AG04450 (cell line): ENCODE data around the gene UGT1A10. TPM values are rescaled to one million over a fixed set of nuclear protein-coding genes. Genes with fewer than 3 reads are reported as not detected.
"Not testable (repeated sequence)": the region's sequence is repeated elsewhere in the genome, so short reads cannot be mapped to it uniquely, and the experiment has no call there.

Source experiments
- CTCF ChIA-PET: fragments of 300-600, 350-600 bp; formaldehyde crosslinking; extraction: SDS; loops from one replicate; lab custom pipeline; 2022; ENCODE audit warnings: antibody characterized with exemption, inconsistent platforms; lab: Charles Lee
- POLR2A ChIA-PET: fragments of 350-600 bp; formaldehyde crosslinking; extraction: SDS; loops from one replicate; lab custom pipeline; 2021; ENCODE audit warnings: antibody characterized with exemption, inconsistent platforms; lab: Yijun Ruan, JAX
- DNase-seq: peaks from one replicate; pipeline ENCODE4 v3.0.0-alpha.2; 2011; ENCODE audit warnings: low read depth, low spot score
- H3K27ac ChIP-seq: one replicate; pipeline ENCODE4 v1.5.1; 2012; ENCODE audit warnings: low read depth, low read length, control low read depth
- H3K27me3 ChIP-seq: one replicate; pipeline ENCODE4 v1.6.0; 2012; ENCODE audit warnings: low read length; ENCODE audit not compliant: control insufficient read depth, insufficient read depth
- H3K4me3 ChIP-seq: 2 replicates; pipeline ENCODE4 v1.5.1; 2011; ENCODE audit warnings: mild to moderate bottlenecking, low read depth, low read length, control low read depth
- H3K9me3 ChIP-seq: 2 replicates; pipeline ENCODE4 v1.5.1; 2012; ENCODE audit warnings: low read length; ENCODE audit not compliant: control insufficient read depth, insufficient read depth
- CTCF ChIP-seq: IDR thresholded peaks from 2 replicates; pipeline ENCODE4 v1.5.1; 2011; ENCODE audit warnings: low read depth, low read length, control low read depth, inconsistent platforms
- polyA plus RNA-seq: library from polyadenylated mRNA; depleted of rRNA; stranded (reverse); fragments of >200 nt; gene quantifications from 2 replicates; pipeline ENCODE4 v1.2.3, GENCODE V29; 2011

UGT1A10 gene
- polyA plus RNA-seq, 1 experiment: not detected

- Histone ChIP-seq H3K27ac (no peak overlapping the region), H3K9me3 (peaks cover 12% of the 10 kb centered on the region), H3K27me3 (peaks cover 5% of the 10 kb centered on the region), H3K4me3 (no peak overlapping the region)
- POLR2A ChIA-PET: no interaction called here
- no peak for TF ChIP-seq CTCF
- CTCF ChIA-PET: no interaction called here
- no peak for DNase-seq
Measured at GRCh38 chr2:233746475-233747282, 110.4 kb downstream of the UGT1A10 start.

GRCh38 chr2:233747283-233747544 is 111.0 kb downstream of the UGT1A10 start:
- Histone ChIP-seq H3K27me3 (peaks cover 4% of the 10 kb centered on the region), H3K9me3 (peaks cover 12% of the 10 kb centered on the region), H3K4me3 (no peak overlapping the region), H3K27ac (no peak overlapping the region)
- ChIA-PET POLR2A (no interaction called here), CTCF (no interaction called here)
- no peak for TF ChIP-seq CTCF
- no peak for DNase-seq

GRCh38 chr2:233750689-233751088 is 114.4 kb downstream of the UGT1A10 start:
- DNase-seq, H3K27ac ChIP-seq, H3K27me3 ChIP-seq, POLR2A ChIA-PET, CTCF ChIA-PET, H3K4me3 ChIP-seq: not testable (repeated sequence)
- peaks cover 13% of the 10 kb centered on the region for H3K9me3 ChIP-seq

GRCh38 chr2:233751212-233752009 is 115.2 kb downstream of the UGT1A10 start:
- DNase-seq, H3K27ac ChIP-seq, POLR2A ChIA-PET, H3K4me3 ChIP-seq, CTCF ChIA-PET, H3K27me3 ChIP-seq: not testable (repeated sequence)
- H3K9me3 ChIP-seq: peaks cover 13% of the 10 kb centered on the region

- Histone ChIP-seq H3K4me3 (no peak overlapping the region), H3K9me3 (peaks cover 13% of the 10 kb centered on the region), H3K27me3 (peaks cover 4% of the 10 kb centered on the region), H3K27ac (no peak overlapping the region)
- POLR2A ChIA-PET: no interaction called here
- TF ChIP-seq CTCF: no peak
- DNase-seq: no peak
- CTCF ChIA-PET: no interaction called here
Measured at GRCh38 chr2:233754872-233755611, 118.8 kb downstream of the UGT1A10 start.
